Measurements from ENCODE around the gene NCOA1. TPM values are rescaled to one million over a fixed set of nuclear protein-coding genes. Genes with fewer than 3 reads are reported as not detected.

NCOA1 gene
- polyA plus RNA-seq, 3 donors: 7.3 to 17.9 (median 15.0) TPM

DNA sequence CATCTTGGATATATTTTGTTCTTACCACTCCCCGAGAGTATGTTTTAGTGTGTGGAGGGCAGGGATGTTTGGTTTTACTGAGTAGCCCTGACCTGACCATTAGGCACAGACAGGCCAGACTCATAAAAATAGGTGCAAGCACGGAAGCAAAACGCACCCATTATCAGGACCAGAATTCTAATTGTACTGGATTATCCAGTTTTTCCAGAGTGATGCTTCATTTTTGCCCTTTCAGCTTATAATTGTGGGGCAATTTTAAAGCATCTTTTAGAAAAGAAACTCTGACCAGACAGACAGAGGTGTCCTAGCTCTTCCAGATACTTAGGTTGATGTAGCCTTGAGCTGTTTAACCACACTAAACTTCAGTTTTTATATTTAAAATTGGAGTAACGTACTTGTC is 4.4 kb downstream of the NCOA1 start:
- WGBS, 3 donors: 57 to 95% (median 88%) methylated on average over 4 of the region's 4 CpGs
- no peak overlapping the region for H3K27ac ChIP-seq (ENCODE audit: low read depth, low read length)

DNA sequence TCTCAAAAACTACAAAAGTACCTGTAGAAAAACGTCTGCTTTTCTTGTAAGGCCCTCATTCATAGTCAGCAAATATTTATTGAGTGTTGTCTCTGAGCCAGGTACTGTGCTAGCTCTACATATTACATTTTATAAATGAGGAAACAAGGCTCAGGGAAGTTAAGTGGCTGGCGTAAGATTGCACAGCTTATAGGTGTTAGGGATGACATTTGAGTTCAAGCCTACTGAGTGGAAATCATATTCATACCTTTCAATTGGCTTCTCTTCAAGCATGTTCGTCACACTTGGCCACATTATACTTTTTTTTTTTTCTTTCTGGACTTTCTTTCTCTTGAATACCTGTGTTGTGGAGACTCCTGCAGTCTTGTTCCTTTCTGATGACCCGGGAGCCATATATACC is 5.9 kb downstream of the NCOA1 start:
- 52 to 81% (median 80%) methylated on average over 4 of the region's 4 CpGs for WGBS, 3 donors
- no peak overlapping the region for H3K27ac ChIP-seq (ENCODE audit: low read depth, low read length)

DNA sequence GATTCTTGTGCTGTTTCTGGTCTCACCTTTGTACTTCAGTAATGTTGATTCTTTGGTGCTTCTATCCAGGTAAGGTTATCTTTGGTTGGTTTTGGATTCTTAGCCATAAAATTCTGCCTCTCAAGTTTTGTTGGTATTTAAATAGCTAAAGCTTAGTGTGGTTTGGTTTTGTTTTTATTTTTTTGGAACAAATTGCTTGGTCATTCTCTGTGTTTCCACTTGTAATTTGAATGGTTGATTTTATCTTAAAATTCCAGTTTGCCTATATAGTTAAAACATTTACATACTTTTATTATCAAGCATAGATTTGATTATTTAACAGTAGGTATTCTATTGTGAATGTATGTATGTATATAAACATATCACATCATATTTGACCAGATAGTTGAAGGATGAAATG is 6.6 kb downstream of the NCOA1 start:
- H3K27ac ChIP-seq (ENCODE audit: low read depth, low read length): no peak overlapping the region

DNA sequence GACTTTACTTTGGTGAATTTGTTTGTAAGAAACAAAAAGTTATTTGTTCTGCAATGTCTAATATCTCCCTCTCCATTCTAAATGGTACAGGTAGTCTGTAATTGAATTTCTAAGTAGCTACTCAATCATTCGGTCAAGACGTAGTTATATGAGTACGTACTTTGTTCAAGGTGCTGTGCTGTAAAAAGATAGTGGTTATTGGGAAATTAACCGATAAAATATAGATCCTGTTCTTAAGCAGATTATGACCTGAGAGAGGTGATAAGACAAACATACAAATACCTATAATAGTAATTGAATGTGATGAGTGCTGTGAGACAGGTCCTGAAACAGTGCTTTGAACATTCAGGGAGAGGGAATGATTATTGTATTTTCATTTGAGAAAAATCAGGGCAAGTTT is 7.1 kb downstream of the NCOA1 start:
- WGBS, 3 donors: 34 to 95% (median 92%) methylated on average over 4 of the region's 4 CpGs
- no peak overlapping the region for H3K27ac ChIP-seq (ENCODE audit: low read depth, low read length)

DNA sequence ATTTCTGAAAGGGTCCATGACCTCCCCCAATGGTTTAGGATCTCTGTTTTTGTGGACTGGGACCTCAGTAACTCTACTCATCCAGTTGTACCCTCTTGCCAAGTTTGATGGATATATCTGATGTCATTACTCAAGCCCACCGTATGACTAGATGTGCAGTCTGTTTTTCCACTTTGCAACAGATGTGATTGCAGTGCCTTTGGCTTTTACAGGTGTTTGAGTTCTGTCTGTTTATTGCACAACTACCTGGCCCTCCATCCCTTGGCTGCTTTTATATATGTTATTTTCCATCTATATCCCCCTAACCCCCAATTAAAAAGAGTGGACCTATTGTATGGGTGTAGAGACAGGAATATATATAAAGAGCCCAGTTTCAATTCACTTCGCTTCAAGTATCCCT is 10.8 kb downstream of the NCOA1 start:
- 67 to 80% (median 78%) methylated on average over 2 of the region's 2 CpGs for WGBS, 3 donors
- no peak overlapping the region for H3K27ac ChIP-seq (ENCODE audit: low read depth, low read length)

DNA sequence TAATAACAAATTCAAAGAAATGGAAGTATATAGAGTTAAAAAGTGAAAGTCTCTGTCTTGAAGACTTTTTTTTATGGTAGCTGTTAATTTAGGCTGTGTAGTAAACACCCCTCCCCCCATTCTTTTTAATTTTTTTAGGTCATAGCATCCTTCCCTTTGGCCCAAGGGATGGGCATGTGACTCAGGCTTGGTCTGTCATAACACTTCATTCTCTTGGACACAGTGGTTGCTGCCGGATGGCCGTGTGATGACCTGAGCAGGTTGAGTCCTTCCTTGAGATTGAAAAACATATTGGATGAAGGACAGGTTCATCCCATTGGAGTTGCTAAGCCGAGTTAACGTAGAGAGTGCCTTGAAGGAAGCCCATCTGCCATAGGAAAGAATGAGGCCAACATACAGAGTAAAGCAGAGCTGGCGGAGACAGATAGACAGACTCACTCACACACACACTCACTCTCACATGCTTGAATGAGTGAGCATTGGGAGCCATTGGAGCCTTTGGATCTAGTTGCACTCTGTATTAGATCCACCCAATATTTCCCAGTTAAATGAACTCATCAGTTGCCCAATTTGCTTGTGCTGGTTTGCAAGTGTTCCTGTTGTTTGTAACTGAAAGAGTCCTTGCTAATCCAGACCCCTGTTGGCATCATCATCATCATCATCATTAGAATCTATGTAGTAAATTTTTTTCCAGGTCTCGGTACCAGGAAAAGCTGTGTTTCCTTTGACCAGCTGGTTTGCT is 14.7 kb downstream of the NCOA1 start:
- 93 to 96% (median 94%) methylated on average over 6 of the region's 6 CpGs for WGBS, 3 donors
- H3K27ac ChIP-seq (ENCODE audit: low read depth, low read length): no peak overlapping the region

DNA sequence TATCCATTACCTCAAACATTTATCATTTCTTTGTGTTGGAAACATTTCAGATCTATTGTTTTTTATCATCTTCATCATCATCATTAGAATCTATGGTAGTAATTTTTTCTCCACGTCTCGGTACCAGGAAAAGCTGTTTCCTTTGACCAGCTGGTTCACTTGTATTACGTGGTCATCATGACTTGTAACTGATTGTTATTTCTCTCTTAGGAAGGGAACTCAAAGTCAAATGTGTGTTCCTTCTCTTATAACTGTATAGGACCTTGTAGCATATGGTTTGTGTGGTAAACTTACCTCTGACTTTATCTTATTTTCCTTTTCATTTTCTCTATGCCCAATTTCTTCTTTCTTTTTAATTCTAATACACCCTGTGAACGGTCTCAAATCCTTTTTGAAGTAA is 16.5 kb downstream of the NCOA1 start:
- WGBS, 3 donors: 56 to 81% (median 57%) methylated on average over 4 of the region's 4 CpGs

DNA sequence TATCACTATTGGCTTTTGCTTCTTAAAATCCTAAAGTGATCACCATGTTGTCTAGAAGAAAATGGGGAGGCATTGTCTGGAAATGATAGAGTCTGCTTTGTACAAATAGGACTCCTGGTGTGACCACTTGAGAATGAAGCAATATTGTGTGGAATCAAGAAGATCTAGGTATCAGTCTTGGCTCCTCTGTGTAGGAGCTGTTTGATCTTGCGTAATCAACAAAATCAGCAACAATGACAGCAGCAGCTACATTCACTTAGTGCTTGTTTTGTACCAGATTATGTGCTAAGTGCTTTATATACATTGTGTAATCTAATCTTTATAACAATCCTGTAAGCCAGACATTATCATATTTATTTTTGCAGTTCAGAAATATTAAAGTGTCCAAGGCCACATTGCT is 17.8 kb downstream of the NCOA1 start:
- 90 to 92% (median 91%) methylated on average over 1 of the region's 1 CpG for WGBS, 3 donors
- H3K27ac ChIP-seq (ENCODE audit: low read depth, low read length): no peak overlapping the region

More for the DNA sequence above, 16.5 kb downstream of the NCOA1 start:
- H3K27ac ChIP-seq (ENCODE audit: low read depth, low read length): no peak overlapping the region

DNA sequence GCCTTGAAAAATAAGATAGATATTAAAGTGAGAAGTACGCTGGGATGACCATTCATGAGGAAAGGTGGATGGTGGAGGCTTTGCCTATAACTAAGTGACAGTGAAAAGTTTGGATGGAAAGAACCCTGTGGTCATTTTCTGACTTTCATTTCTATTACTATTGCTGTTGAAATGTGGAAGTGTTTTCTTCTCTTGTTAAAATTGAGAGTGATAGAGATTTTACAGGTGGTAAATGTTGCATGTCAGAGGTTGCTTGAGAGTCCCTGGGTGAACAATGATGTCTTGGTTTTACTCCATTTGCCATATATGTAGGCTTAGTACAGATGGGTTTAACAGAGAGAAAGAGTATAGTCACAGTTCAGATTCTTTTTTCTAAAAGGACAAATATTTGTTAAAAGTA is 18.4 kb downstream of the NCOA1 start:
- H3K27ac ChIP-seq (ENCODE audit: low read depth, low read length): no peak overlapping the region
- 88 to 98% (median 96%) methylated on average over 1 of the region's 1 CpG for WGBS, 3 donors

DNA sequence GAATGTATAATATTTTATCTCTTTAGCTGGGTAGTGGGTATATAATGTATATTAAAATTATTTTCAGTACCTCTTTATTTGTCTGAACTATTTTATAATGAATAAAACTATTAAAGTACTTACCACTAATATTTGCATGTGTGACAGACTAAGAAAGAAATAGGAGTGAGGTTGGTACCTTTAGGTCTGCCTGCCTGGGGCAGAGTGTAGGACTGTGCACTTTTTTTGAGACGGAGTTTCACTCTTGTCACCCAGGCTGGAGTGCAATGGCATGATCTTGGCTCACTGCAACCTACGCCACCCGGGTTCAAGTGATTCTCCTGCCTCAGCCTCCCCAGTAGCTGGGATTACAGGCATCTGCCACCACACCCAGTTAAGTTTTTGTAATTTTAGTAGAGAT is 18.8 kb downstream of the NCOA1 start:
- no peak overlapping the region for H3K27ac ChIP-seq (ENCODE audit: low read depth, low read length)
- WGBS, 3 donors: 94 to 97% (median 96%) methylated on average over 3 of the region's 3 CpGs

DNA sequence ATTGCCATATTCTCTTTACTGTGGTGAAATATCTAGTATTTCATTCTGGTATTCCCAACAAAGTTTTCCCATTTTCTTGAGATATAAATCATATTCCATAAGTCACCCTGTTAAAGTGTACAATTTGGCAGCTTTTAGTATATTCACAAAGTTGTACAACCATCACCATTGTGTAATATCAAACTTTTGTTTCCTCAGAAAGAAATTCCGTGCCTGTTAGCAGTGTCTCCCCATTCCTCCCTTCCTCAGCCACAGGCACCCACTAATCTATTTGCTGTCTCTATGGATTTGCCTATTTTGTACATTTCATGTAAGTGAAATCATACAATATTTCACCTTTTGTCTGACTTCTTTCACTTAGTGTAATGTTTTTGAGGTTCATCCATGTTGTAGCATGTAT is 19.7 kb downstream of the NCOA1 start:
- WGBS, 3 donors: 61 to 100% (median 65%) methylated on average over 1 of the region's 1 CpG
- H3K27ac ChIP-seq (ENCODE audit: low read depth, low read length): no peak overlapping the region

DNA sequence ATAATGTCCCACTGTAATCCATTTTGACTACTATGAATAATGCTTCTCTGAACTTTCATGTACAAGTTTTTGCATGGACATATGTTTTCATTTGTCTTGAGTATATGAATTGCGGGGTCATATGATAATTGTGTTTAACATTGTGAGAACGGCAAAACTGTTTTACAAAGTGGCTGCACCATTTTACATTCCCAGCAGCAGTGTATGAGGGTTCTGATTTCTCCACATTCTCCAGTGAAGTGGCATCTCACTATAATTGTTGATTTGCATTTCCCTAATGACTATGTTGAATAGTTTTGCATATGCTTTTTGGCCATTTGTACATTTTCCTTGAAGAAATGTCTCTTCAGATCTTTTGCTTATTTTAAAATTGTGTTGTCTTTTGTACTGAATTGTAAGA is 20.1 kb downstream of the NCOA1 start:
- H3K27ac ChIP-seq (ENCODE audit: low read depth, low read length): no peak overlapping the region
- 82 to 90% (median 86%) methylated on average over 2 of the region's 2 CpGs for WGBS, 3 donors

DNA sequence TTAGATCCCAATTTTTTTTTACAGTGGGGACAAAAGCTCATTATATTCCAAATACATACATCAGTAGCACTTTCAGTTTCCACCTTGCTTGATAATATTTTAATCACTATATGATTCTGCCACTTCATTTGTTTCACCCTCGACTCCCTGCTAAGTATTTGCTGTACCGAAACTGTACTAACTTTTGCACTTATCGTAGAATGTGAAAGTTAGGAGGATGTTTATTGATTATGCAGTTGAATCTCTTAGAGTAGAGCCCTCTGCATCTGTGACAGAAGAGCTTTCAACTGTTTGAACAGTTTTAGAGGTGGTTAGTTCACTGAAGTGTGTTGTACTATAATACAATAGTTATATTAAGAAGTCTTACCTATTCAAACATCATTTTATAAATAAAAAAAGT is 20.8 kb downstream of the NCOA1 start:
- WGBS, 3 donors: 21 to 70% (median 67%) methylated on average over 3 of the region's 3 CpGs
- no peak overlapping the region for H3K27ac ChIP-seq (ENCODE audit: low read depth, low read length)

DNA sequence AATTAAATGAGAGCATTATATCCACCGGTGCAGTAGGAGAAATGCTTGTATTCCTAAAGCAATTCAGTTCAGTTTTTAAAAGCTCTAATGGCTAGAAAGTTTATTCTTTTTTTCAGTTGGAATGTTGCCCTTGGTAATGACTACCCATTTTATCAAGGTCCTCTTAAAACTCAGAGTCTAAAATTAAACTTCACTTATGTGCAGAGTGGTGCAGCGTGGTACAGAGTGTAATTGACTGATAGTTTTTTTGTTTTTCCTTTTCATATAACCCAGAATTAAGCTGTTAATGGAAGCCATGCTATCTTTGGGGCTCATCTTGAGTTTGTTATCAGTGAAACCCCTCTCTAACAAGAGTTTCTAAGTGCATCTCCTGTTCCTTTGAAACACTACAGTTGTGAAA is 21.4 kb downstream of the NCOA1 start:
- 23 to 38% (median 34%) methylated on average over 2 of the region's 2 CpGs for WGBS, 3 donors
- H3K27ac ChIP-seq (ENCODE audit: low read depth, low read length): no peak overlapping the region

DNA sequence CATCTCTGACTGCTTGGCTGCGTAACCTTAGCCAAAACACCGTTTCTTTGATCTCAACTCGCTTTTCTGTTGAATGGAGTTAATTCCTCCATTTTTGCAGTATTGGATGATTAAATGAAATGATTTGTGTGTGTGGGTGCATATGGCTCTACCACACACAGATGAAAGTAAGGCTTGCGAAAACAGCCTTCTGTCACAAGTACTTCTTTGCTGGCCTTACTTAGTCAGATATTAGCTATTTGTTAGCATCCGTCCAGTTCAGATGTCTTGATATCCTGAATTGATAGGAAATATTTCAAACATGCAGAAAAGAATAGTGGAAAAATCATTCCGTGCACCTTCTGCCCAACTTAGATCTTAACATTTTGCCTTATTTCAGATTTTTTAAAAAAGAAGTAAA is 21.8 kb downstream of the NCOA1 start:
- 74 to 82% (median 81%) methylated on average over 6 of the region's 6 CpGs for WGBS, 3 donors

DNA sequence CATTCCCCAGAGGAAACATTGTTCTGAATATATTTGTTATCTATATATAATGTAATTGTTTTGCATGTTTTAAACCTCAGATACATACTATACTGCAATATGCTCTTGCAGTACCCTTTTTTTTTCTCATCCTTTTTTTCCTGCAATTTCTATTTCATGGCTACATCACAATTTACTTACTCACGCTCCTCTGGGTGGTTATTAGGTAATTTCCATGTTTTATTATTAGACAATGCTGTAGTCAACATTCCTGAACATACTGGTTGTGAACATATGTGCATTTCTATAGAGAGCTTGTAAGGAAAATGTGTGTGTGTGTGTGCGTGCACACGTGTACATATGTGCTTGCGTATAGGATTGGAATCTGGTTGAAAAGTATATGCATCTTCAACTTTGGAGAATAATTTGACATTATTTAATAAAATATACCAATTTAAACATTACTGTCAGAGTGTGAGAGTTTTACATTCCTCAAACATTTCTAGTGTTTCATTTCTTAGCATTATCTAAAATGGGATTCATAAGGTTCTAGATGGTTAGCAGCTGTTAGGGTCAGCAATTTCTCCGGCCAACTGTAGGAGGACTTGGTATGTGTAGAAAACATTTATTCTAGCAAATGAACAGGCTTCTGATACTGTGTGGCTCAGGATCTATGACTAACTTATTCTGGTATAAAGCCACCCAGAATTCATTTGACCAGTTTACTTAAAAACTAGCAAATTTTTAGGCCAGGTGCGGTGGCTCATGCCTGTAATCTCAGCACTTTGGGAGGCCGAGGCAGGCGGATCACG is 22.4 kb downstream of the NCOA1 start:
- H3K27ac ChIP-seq (ENCODE audit: low read depth, low read length): no peak overlapping the region
- WGBS, 3 donors: 86 to 93% (median 89%) methylated on average over 9 of the region's 9 CpGs

More for the DNA sequence above, 21.8 kb downstream of the NCOA1 start:
- no peak overlapping the region for H3K27ac ChIP-seq (ENCODE audit: low read depth, low read length)

DNA sequence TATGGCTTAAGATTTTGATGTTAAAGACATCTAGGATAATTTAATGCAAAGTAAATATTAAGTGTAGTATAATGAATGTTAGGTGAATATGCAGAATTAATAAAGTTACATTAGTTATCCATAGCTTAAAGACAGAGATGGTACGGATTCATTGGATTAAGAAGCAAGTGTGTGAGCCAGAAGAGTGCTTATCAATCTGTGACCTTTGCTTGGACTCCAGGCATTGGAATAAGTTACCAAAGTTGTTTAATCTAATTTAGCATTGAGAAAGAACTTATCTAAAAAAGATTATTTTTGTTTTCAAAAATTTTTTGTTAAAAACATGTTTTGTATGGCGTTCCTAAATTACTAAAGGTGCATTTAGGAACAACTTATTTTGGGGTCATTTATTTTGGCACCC is 23.8 kb downstream of the NCOA1 start:
- WGBS, 3 donors: 33 to 62% (median 60%) methylated on average over 2 of the region's 2 CpGs
- no peak overlapping the region for H3K27ac ChIP-seq (ENCODE audit: low read depth, low read length)

DNA sequence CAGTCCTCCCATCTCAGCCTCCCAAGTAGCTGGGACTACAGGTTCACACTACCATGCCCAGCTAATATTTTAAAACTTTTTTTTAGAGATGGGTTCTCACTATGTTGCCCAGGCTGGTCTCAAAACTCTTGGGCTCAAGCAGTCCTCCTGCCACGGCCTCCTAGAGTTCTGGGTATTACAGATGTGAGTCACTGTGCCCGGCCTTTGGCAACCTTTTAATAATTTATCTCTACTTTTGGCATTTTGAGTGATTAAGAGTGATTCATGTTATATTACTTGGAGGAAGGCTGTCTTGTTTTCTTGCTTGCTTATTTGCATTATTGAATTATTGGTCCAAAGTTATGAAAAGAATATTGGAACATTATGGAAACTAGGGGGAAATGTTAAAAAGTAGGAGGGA is 24.3 kb downstream of the NCOA1 start:
- no peak overlapping the region for H3K27ac ChIP-seq (ENCODE audit: low read depth, low read length)
- WGBS, 3 donors: 35 to 86% (median 80%) methylated on average over 2 of the region's 2 CpGs

DNA sequence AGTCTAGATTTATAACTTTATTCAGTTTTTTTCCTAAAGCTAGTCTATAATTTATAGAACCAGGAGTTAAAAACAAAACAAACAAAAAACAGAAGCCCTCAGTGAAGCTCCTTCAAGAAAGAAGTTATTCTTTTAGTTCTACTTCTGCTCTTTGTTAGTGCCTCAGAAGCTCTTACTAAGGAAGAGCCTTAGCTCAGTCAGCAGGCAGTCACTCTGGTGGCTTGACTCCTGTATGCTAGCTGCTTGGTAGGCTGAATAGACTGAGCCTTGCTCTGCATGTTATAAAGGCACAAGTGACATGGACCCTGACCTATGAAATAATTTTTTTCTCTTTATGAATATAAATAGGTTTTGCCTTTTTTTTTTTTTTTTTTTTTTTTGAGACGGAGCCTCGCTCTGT is 24.8 kb downstream of the NCOA1 start:
- H3K27ac ChIP-seq (ENCODE audit: low read depth, low read length): no peak overlapping the region
- 92% methylated on average over 2 of the region's 2 CpGs; no CpG with 5 or more reads in 2 of the 3 donors for WGBS, 3 donors

DNA sequence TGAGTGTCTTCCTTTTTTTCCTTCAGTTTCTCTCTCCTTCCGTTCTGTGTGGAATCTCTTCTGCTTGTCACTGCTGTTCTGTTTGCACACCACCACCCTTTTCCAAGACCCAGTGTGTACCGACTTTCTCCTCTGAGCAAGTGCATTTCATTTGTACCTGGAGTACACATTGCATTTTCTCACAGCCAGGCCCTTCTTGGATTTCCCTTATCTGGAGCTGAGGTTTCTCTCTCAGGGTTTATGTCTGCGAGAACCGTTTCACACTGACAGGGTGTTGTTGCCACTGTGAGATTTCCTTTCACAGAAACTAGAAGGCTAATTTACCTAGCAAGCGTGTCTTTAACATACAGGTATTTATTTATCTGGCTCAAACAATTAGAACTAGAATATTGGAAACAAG is 26.2 kb downstream of the NCOA1 start:
- H3K27ac ChIP-seq (ENCODE audit: low read depth, low read length): no peak overlapping the region
- 37 to 78% (median 72%) methylated on average over 5 of the region's 5 CpGs for WGBS, 3 donors
